Neural progenitor cell (in vitro differentiated cells): ENCODE measurements around the gene PTPRG.

Experiments used
- EZH2 ChIP-seq: fragments of 200-600 bp; sonication (generic); IDR thresholded peaks from 2 replicates; pipeline ENCODE4 v1.6.1; 2017; ENCODE audit warnings: antibody characterized with exemption, mild to moderate bottlenecking, moderate library complexity
- TF ChIP-seq, protein P1 (sequence below): fragments of 200-600 bp; sonication (generic); IDR thresholded peaks from 2 replicates; pipeline ENCODE4 v1.5.1; 2017; ENCODE audit warnings: antibody characterized with exemption, mild to moderate bottlenecking

DNA sequence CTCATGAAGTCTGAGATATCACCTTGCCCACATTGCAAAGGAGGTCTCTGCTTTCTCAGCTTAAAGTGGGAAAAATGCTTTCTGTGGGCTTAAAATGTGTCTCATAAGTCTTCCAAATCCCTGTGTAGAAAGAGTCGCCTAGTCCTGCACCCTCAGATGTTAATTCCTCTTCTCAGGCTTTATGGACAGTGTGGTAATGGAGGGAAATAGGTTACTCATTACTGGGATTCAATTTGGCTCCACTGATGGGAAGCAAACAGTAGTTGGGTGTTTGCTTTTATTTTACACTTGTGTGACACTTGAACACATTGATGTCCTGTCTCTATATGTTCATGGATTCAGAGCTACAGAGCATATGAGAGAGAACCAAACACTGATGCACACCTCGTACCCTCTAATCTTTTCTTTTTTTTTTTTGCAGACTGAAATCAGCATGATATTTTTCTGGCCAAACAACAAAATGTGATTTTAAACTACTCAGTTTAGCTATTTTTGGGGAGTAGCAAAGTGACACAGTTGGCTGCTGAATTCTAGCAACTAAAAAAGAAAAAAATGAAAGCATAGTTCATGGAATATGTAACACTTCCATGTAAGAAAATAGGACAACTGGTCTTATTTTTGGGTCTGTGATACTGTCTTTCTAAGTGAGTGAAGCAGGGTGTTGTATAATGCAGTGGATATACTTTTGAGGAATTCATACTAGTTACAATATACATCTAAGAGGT, 8.6 kb downstream of the PTPRG start:
- TF ChIP-seq, protein P1, sequence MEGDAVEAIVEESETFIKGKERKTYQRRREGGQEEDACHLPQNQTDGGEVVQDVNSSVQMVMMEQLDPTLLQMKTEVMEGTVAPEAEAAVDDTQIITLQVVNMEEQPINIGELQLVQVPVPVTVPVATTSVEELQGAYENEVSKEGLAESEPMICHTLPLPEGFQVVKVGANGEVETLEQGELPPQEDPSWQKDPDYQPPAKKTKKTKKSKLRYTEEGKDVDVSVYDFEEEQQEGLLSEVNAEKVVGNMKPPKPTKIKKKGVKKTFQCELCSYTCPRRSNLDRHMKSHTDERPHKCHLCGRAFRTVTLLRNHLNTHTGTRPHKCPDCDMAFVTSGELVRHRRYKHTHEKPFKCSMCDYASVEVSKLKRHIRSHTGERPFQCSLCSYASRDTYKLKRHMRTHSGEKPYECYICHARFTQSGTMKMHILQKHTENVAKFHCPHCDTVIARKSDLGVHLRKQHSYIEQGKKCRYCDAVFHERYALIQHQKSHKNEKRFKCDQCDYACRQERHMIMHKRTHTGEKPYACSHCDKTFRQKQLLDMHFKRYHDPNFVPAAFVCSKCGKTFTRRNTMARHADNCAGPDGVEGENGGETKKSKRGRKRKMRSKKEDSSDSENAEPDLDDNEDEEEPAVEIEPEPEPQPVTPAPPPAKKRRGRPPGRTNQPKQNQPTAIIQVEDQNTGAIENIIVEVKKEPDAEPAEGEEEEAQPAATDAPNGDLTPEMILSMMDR: no peak
- no peak for TF ChIP-seq EZH2
